Stomach (tissue), 9 donors: ENCODE results near the gene ARL2BP. TPM values are rescaled to one million over a fixed set of nuclear protein-coding genes. Genes with fewer than 3 reads are reported as not detected.

Experiments
- DNase-seq, 2 donors: peaks; one replicate each; pipeline versions ENCODE4 v3.0.0 to v3.0.0-alpha.2; 2013 to 2019
- H3K27ac ChIP-seq, 5 donors: fragments of 200-600 bp in 4 of 5; sonication (generic) in 4 of 5; one replicate each; pipeline ENCODE4 v1.5.1; 2013 to 2019; ENCODE audit warnings: mild to moderate bottlenecking in 1 of 5, moderate library complexity in 1 of 5
- H3K27me3 ChIP-seq, 3 donors: fragments of 200-600 bp; sonication (generic); one replicate each; pipeline ENCODE4 v1.5.1; 2017 to 2019; ENCODE audit warnings: mixed run types in 1 of 3
- H3K36me3 ChIP-seq, 4 donors: fragments of 200-600 bp; sonication (generic); 1 replicate in 3 of 4; 2 replicates in 1 of 4; pipeline ENCODE4 v1.5.1; 2016 to 2019
- H3K4me1 ChIP-seq, 4 donors: fragments of 200-600 bp; sonication (generic); one replicate each; pipeline ENCODE4 v1.5.1; 2016 to 2019
- H3K4me3 ChIP-seq, 4 donors: fragments of 200-600 bp; sonication (generic) in 3 of 4; one replicate each; pipeline ENCODE4 v1.5.1; 2016 to 2019; ENCODE audit warnings: mild to moderate bottlenecking in 1 of 4
- H3K9me3 ChIP-seq, 4 donors: fragments of 200-600 bp; sonication (generic); one replicate each; pipeline ENCODE4 v1.5.1; 2016 to 2019
- EP300 ChIP-seq: sonication (generic); formaldehyde crosslinking; IDR thresholded peaks from one replicate; pipeline ENCODE4 v1.6.1; 2017; ENCODE audit warnings: antibody characterized with exemption
- POLR2A ChIP-seq, 4 donors: fragments of 450-650 bp; IDR thresholded peaks; one replicate each; pipeline ENCODE4 v1.6.1; 2016; ENCODE audit warnings: antibody characterized with exemption in 4 of 4, control low read depth in 2 of 4, mild to moderate bottlenecking in 1 of 4, moderate library complexity in 1 of 4
- POLR2AphosphoS5 ChIP-seq, 3 donors: sonication (generic); formaldehyde crosslinking; IDR thresholded peaks; one replicate each; pipeline ENCODE4 v1.6.1; 2016; ENCODE audit warnings: antibody characterized with exemption in 3 of 3
- WGBS, 5 donors: extraction: QIAGEN DNeasy Blood & Tissue Kit in 3 of 5; methylation state at CpG; one replicate each; pipeline versions ENCODE4 v1.1.5 to v1.1.7; 2013 to 2018; 5-methylcytosine and 5-hydroxymethylcytosine counted together
- intact Hi-C: fragments of 100-400 bp; cut with DNase I; formaldehyde crosslinking; loops from one replicate; pipeline ENCODE4 v1.15.1; 2023; ENCODE audit warnings: low total_unique reads
- polyA plus RNA-seq, 3 donors: library from polyadenylated mRNA; stranded (reverse); fragments of 200-250 nt; gene quantifications; one replicate each; pipeline ENCODE4 v1.2.3, GENCODE V29; 2013
- total RNA-seq, 5 donors: library from RNA; depleted of rRNA; stranded (reverse); fragments of >200 nt; gene quantifications; one replicate each; pipeline versions ENCODE4 v1.1.0 to v1.2.3, GENCODE V29; 2014 to 2016
- TF ChIP-seq, protein P1 (sequence below), 7 experiments: fragments of 450-650 bp in 4 of 7; fragments of 200-600 bp in 3 of 7; sonication (generic) in 3 of 7; IDR thresholded peaks; one replicate each; pipeline ENCODE4 v1.5.1; 2016 to 2019; ENCODE audit warnings: antibody characterized with exemption in 7 of 7, control low read depth in 2 of 7, mild to moderate bottlenecking in 1 of 7
- donor health status: healthy with polysubstance abuse.
- donor health status: Bipolar disorder and iron deficiency.
- donor health status: healthy.

The ARL2BP gene
- total and polyA plus RNA-seq, 8 donors: 15.6 to 61.6 (median 43.2) TPM

DNA sequence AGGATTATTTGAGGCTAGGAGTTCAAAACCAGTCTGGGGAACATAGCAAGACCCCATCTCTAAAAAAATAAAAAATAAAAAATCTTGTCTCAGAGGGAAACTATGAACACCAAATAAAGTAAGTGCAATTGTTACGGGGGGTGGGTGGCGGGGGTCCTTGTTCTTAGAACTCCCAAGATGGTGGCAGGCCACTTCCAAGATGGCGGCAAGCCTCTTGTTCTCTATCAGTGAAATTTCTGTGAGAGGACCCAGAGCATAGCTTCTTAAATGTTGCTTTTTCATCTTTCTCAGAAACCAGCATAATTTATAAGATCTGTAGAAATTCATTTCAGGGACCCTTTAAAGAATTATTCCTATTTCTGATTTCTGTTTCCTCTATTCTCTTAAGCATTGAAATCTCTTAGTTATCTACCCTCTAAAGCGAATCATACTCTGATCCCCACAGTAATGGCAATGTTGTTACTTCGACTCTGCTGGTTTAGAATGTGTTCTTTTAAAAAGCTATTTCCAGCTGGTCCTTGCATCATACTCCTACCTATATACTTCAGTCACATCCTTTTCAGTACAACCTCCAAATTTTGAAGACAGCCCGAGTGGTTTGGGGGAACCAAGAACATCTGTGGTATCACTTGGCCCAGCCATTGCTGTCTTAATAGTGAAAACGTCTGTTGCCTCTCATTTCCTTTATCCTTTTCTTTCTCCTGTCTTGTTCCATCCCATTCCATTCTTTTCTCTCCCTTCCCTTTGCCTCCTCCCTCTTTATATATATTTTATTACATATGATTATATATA lies 42.8 kb upstream of the ARL2BP start:
- TF ChIP-seq, protein P1, sequence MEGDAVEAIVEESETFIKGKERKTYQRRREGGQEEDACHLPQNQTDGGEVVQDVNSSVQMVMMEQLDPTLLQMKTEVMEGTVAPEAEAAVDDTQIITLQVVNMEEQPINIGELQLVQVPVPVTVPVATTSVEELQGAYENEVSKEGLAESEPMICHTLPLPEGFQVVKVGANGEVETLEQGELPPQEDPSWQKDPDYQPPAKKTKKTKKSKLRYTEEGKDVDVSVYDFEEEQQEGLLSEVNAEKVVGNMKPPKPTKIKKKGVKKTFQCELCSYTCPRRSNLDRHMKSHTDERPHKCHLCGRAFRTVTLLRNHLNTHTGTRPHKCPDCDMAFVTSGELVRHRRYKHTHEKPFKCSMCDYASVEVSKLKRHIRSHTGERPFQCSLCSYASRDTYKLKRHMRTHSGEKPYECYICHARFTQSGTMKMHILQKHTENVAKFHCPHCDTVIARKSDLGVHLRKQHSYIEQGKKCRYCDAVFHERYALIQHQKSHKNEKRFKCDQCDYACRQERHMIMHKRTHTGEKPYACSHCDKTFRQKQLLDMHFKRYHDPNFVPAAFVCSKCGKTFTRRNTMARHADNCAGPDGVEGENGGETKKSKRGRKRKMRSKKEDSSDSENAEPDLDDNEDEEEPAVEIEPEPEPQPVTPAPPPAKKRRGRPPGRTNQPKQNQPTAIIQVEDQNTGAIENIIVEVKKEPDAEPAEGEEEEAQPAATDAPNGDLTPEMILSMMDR (IDR thresholded peaks at IDR 0.05): no peak
- no peak for TF ChIP-seq POLR2A (IDR thresholded peaks at IDR 0.05)
- TF ChIP-seq EP300: no peak
- no peak for TF ChIP-seq POLR2AphosphoS5 (IDR thresholded peaks at IDR 0.05)
- Histone ChIP-seq H3K36me3 (peaks cover 13 to 33% (median 30%) of the 10 kb centered on the region in 4 donors), H3K4me3 (no peak overlapping the region), H3K27me3 (no peaks in the 10 kb centered on the region), H3K4me1 (peaks cover 0 to 6% (median 2%) of the 10 kb centered on the region in 4 donors), H3K27ac (no peak overlapping the region), H3K9me3 (no peaks in the 10 kb centered on the region)
- 88 to 89% (median 89%) methylated on average over 7 of the region's 7 CpGs for WGBS, 5 donors
- no peak for DNase-seq
- intact Hi-C loops: no loop called here

DNA sequence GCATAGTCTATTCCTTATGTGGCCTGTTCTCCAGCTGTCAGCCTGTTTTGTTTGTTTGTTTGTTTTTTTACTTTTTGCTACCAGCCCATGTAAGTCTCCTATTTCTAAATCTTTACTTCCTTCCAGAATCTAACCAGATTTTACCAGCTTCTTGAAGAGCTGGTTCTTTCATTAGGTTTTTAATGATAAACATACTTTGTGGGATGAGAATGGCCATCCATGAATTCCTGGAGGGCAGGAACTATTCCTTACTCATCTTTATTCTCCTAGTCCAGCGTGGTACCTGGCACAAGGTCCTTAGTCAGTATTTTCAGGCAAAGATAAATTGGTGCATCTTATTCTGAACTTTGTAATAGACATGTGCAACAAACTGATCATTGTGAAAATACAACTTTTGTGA lies 41.6 kb upstream of the ARL2BP start:
- intact Hi-C loops: no loop called here
- Histone ChIP-seq H3K27ac (no peak overlapping the region), H3K4me3 (no peak overlapping the region), H3K27me3 (no peaks in the 10 kb centered on the region), H3K4me1 (peaks cover 0 to 4% (median 0%) of the 10 kb centered on the region in 4 donors), H3K9me3 (no peaks in the 10 kb centered on the region), H3K36me3 (peaks cover 13 to 44% (median 40%) of the 10 kb centered on the region in 4 donors)
- TF ChIP-seq EP300 (no peak), POLR2AphosphoS5 (IDR thresholded peaks at IDR 0.05) (no peak), POLR2A (IDR thresholded peaks at IDR 0.05) (no peak)
- TF ChIP-seq, protein P1 (IDR thresholded peaks at IDR 0.05): no peak
- WGBS, 5 donors: 62 to 83% (median 76%) methylated on average over 1 of the region's 1 CpG
- DNase-seq: no peak

DNA sequence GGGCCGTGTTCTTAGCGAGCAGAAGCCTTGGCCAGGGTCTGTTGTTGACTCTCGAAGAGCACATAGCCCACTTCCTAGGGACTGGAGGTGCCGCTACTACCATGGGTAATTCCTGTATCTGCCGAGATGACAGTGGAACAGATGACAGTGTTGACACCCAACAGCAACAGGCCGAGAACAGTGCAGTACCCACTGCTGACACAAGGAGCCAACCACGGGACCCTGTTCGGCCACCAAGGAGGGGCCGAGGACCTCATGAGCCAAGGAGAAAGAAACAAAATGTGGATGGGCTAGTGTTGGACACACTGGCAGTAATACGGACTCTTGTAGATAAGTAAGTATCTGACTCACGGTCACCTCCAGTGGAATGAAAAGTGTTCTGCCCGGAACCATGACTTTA lies 40.4 kb upstream of the ARL2BP start:
- Histone ChIP-seq H3K4me3 (no peak overlapping the region), H3K36me3 (peaks cover 20 to 56% (median 53%) of the 10 kb centered on the region in 4 donors), H3K27me3 (no peaks in the 10 kb centered on the region), H3K4me1 (peaks cover 0 to 4% (median 0%) of the 10 kb centered on the region in 4 donors), H3K27ac (no peak overlapping the region), H3K9me3 (no peaks in the 10 kb centered on the region)
- 92 to 97% (median 93%) methylated on average over 12 of the region's 12 CpGs for WGBS, 5 donors
- DNase-seq: no peak
- intact Hi-C loops: no loop called here
- TF ChIP-seq POLR2A (IDR thresholded peaks at IDR 0.05) (no peak), EP300 (no peak)
- TF ChIP-seq, protein P1 (IDR thresholded peaks at IDR 0.05): no peak

DNA sequence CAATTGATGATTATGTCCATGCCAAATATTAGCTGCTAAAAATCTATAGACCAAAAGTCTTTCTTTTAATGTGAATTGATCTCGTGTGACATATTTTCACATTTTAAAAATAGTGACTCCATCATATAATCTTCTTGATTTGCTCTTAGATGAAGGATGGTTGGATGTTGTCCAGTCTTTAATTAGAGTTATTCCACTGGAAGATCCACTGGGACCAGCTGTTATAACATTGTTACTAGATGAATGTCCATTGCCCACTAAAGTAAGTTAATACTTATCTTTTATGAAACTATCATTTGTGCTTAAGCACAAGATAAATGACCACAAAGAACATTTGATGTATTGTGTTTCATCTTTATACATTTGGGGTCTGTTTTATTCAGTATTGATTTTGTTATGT lies 36.1 kb upstream of the ARL2BP start:
- intact Hi-C loops: no loop called here
- DNase-seq: no peak
- Histone ChIP-seq H3K27ac (no peak overlapping the region), H3K36me3 (peaks cover 49 to 99% (median 95%) of the 10 kb centered on the region in 4 donors), H3K4me1 (no peaks in the 10 kb centered on the region), H3K27me3 (no peaks in the 10 kb centered on the region), H3K4me3 (no peak overlapping the region), H3K9me3 (no peaks in the 10 kb centered on the region)
- TF ChIP-seq POLR2A (IDR thresholded peaks at IDR 0.05): no peak
- WGBS, 5 donors: 95 to 100% (median 96%) methylated on average over 1 of the region's 1 CpG

DNA sequence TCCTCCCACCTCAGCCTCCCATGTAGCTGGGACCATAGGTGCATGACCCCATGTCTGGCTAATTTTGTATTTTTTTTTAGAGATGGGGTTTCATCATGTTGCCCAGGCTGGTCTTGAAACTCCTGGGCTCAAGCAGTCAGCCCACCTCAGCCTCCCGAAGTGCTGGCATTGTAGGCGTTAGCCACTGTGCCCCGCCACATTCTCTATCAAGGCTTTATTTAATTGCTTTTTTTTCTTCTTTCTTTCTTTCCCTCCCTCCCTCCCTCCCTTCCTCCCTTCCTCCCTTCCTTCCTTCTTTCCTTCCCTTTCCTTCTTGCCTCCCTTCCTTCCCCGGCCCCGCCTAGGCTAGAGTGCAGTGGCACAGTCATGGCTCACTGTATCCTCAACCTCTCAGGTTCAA lies 35.3 kb upstream of the ARL2BP start:
- H3K4me1 ChIP-seq: no peaks in the 10 kb centered on the region
- TF ChIP-seq EP300 (no peak), POLR2AphosphoS5 (IDR thresholded peaks at IDR 0.05) (no peak), POLR2A (IDR thresholded peaks at IDR 0.05) (no peak)
- TF ChIP-seq, protein P1 (IDR thresholded peaks at IDR 0.05): no peak
- intact Hi-C loops: no loop called here
- H3K4me3 ChIP-seq: no peak overlapping the region
- H3K9me3 ChIP-seq: no peaks in the 10 kb centered on the region
- no peak overlapping the region for H3K27ac ChIP-seq
- H3K36me3 ChIP-seq: peaks cover 53 to 99% (median 99%) of the 10 kb centered on the region in 4 donors
- DNase-seq: no peak
- no peaks in the 10 kb centered on the region for H3K27me3 ChIP-seq
- 91 to 99% (median 97%) methylated on average over 5 of the region's 5 CpGs for WGBS, 5 donors
